Stimulated activated CD4-positive, alpha-beta T cell treated with anti-CD3 and anti-CD28 coated beads, Interleukin-1b, Interleukin-23, amount 100 ng/mL, for 24 hours (primary cell): ENCODE measurements around the gene POC1A.

ENCODE experiments used
- DNase-seq, 4 experiments: peaks; one replicate each; pipeline ENCODE4 v3.0.0-alpha.2; 2020; ENCODE audit warnings: low read depth in 4 of 4, low spot score in 1 of 4

Gene POC1A

DNA sequence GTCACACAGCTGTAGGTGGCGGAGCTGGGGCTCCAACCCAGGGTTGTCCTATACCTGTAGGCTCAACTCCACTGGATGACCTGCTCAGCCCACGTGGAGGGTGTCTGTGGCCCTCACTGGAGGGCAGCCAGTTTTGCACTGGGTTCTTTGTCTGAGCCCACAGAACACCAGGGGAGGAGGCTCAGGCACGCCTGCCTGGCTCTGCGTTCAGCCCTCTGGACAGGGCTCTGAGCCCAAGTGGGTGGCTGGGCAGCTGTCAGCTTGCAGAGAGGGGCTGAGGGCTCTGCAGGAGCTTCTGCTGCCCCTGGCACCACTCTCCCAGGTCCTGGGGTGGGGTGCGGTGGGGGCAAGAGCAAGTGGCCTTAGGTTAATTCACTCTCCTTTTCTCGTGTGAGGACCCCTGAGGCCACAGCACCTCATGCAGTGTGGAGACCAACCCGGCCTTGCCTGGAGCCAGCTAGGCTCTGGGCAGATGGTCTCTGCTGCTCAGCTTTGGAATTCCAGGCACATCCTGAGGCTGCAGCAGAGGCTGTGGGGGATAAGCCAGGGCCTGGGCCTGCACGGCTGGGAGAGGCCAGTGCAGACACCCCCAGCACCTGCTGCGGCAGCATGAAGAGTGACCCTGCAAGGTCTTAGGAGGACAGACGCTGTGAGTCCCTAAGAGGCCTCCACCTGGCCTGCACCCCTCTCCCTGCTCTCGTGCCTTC, 121.4 kb downstream of the POC1A start:
- DNase-seq, result no peak

DNA sequence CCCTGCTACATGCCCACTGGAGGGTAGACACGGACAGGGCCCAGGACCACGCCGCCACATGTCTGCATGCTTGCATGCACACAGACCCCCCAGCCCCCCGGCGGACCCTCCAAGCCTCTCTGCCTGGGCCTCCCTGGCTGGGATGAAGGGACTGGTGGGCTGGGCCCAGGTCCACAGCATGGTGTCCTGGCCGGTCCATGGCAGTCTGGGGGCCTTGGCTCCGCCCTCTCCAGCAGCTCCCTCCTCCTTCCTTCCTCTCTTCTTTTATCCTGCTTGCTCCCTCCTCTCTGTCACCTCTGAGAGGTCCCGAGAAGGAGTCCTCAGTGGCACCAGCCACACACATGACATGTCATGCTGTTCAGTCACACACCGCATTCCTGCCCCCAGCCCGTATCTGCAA, 122.3 kb downstream of the POC1A start:
- no peak for DNase-seq

DNA sequence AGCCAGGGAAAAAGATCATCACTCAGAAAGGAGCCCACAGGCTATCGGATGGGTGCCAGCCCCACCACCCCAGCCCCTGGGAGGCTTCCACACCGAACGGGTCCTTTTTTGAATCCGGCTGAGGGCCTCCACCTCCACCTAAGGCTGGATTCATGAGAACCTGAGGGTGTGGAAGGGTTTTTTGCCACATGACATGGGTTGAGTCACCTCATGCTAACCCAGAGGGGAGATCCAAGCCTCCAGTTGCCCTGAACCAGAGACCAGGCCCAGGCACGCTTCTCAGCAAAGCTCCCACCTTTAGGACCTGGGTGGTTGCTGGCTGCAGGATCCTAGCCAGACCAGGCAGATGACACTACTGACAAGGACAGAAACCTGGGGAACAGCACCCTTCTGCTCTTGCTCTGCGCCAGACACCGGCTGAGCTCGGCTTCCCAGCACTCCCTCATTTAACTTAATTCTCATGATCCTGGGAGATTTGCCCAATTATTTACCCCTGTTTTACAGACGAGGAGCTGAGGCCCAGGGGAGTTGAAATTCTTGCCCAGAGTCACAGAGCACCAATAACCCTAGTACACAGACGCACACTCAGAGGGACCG, 123.4 kb downstream of the POC1A start:
- no peak for DNase-seq

DNA sequence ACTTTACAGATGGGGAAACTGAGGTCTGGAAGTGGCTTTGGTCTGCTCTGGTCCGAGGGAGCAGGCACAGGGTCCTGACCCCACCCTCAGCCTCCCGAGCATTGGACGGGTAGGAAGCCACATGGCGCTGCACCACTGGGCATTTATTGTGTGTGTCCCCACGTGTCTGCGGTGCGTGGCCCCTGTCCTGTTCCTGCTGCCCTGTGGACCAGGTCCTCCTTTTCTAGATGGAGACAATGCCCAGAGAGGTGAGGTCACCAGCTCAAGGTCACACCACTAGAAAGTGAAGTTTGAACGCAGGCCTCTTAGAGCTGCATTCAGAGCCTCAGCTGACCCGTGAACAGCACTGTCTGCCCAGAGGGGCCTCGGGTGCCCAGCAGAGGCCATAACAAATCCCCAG, 124.7 kb downstream of the POC1A start:
- no peak for DNase-seq

DNA sequence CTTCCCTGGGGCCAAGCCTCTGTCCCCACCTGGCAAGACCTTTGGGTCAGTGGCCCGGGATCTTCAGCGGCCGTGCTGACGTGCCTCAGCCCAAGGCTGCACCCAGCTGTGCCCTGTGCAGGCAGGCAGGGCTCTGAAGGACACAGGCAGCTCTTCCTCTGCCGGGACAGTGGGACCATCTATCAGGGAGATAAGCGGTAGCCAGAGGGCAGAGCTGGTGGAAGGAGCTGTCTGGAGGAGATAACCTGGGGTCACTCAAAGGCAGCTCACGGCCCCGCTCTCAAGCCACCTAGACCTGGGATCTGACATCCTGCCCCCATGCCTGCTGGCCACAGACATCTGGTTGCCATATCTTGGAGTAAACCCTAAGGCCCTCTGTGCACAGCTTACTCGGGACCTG, 125.2 kb downstream of the POC1A start:
- DNase-seq, result no peak

DNA sequence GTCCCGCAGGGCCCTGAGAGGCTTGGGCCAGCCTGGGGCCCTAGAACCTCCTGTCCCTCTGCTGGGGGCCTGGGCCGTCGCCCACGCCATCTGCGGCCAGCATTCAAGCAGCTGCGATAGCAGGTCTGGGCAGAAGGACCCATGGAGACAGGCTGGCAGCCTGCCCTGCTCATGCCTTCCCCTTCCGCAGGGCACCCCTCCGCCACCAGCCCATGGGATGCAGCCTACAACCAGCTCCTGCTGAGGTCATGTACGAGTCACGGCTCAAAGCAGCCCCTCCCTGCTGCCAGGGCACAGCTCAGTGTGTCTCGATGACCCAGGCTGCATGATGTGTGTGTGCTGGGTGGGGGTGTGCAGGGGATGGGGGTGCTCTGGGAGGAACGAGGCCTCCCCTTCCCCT, 125.7 kb downstream of the POC1A start:
- DNase-seq, result no peak

DNA sequence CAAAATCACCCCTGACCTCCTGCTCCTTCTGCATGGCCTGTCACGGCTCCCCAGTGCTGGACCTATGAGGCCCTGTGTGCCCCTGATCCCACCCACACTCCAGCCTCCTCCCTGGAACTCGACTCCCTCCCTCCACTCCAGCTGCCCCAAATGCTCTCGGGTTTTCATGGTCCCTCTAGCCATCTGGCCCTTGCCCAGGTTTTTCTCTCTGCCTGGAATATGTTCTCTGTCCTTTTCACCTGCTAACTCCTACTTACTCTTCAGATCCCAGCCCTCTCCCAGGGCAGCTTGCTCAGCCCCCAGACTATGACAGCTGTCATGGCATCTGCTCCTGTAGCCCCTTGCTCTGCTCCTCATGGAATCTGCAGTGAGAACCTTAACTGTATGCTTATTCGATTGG, 128.2 kb downstream of the POC1A start:
- no peak for DNase-seq

DNA sequence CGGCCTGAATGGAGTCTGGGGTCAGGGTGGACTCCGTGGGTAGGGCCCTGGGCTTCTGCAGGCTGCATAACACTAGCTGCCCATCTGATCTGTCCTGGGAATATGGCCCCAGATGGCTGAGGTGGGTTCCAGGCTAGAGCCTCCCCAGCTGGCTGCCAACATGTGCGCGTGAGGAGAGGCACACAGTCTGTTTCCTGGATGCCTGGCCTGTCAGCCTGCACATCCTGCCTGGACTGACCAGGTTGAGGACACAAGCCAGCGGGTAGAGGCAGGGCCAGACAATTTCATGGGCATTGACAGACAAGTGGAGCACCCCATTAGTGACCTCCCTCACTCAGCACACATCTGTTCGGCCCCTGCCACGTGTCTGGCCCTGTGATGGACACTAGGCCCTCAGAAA, 128.8 kb downstream of the POC1A start:
- DNase-seq, result no peak
